GM12878 (cell line): ENCODE data around the gene CPO. TPM values are rescaled to one million over a fixed set of nuclear protein-coding genes. Genes with fewer than 3 reads are reported as not detected.

Experiments
- ATAC-seq: fragments of 200-7000 bp; cut with Tn5 transposase; 3 replicates; pipeline ENCODE4 v1.9.1; 2020; ENCODE audit warnings: mild to moderate bottlenecking, moderate library complexity
- BruUV-seq: library from RNA; stranded (reverse); fragments of 400-500 nt; replicated peaks from 2 replicates; lab custom pipeline; 2021; lab: Mats Ljungman, UMichigan
- CTCF ChIA-PET: fragments of 300-600 bp; sonication (Branson Sonifier 250); formaldehyde crosslinking; extraction: SDS; loops from one replicate; lab custom pipeline; 2021; ENCODE audit warnings: inconsistent platforms; lab: Yijun Ruan, JAX
- POLR2A ChIA-PET: fragments of 350-600 bp; formaldehyde crosslinking; extraction: SDS; loops from one replicate; lab custom pipeline; 2021; ENCODE audit warnings: inconsistent platforms; lab: Charles Lee
- RAD21 ChIA-PET: fragments of 300-600 bp; sonication (Branson Sonifier 250); formaldehyde crosslinking; loops from one replicate; lab custom pipeline; 2023; ENCODE audit warnings: antibody characterized with exemption; ENCODE audit not compliant: unreplicated experiment; lab: Charles Lee
- SMC1A ChIA-PET: fragments of 300-600 bp; sonication (Branson Sonifier 250); formaldehyde crosslinking; loops from one replicate; lab custom pipeline; 2023; ENCODE audit not compliant: unreplicated experiment, uncharacterized antibody; lab: Charles Lee
- DNase-seq: peaks from one replicate; pipeline ENCODE4 v3.0.0-alpha.2; 2011; ENCODE audit warnings: low read depth, low spot score
- FAIRE-seq: peaks from 3 replicates; lab custom pipeline; 2011; peaks lifted over from hg19 to GRCh38; lab: Jason Lieb, UNC
- H2AFZ ChIP-seq: 2 replicates; pipeline ENCODE4 v1.6.0; 2011; ENCODE audit warnings: low read depth, low read length, control low read depth; ENCODE audit not compliant: control insufficient read depth
- H3K27ac ChIP-seq: 2 replicates; pipeline ENCODE4 v1.5.1; 2011; ENCODE audit warnings: control low read depth; ENCODE audit not compliant: control insufficient read depth, insufficient read depth
- H3K27me3 ChIP-seq, 2 experiments: replicated peaks in 1 of 2; 2 replicates each; pipeline versions ENCODE4 v1.6.0 to v1.6.1; 2011; ENCODE audit warnings: low read length in 1 of 2; ENCODE audit not compliant: control insufficient read depth in 2 of 2, insufficient read depth in 2 of 2
- H3K36me3 ChIP-seq, 2 experiments: 2 replicates each; pipeline ENCODE4 v1.5.1; 2011; ENCODE audit warnings: low read length in 1 of 2; ENCODE audit not compliant: control insufficient read depth in 2 of 2, insufficient read depth in 2 of 2
- H3K4me1 ChIP-seq: 2 replicates; pipeline ENCODE4 v1.6.1; 2011; ENCODE audit warnings: mild to moderate bottlenecking, low read length, moderate library complexity, mixed read lengths; ENCODE audit not compliant: control insufficient read depth, insufficient read depth
- H3K4me2 ChIP-seq: 2 replicates; pipeline ENCODE4 v1.6.0; 2011; ENCODE audit warnings: control low read depth; ENCODE audit not compliant: control insufficient read depth, insufficient read depth
- H3K4me3 ChIP-seq: fragments of 200-600 bp; sonication (generic); 2 replicates; pipeline ENCODE4 v1.5.1; 2016
- H3K79me2 ChIP-seq: 2 replicates; pipeline ENCODE4 v1.6.0; 2011; ENCODE audit warnings: low read length; ENCODE audit not compliant: control insufficient read depth, insufficient read depth
- H3K9ac ChIP-seq: 2 replicates; pipeline ENCODE4 v1.8.0; 2011; ENCODE audit warnings: low read length, control low read depth, mixed read lengths; ENCODE audit not compliant: control insufficient read depth, insufficient read depth
- H3K9me3 ChIP-seq: replicated peaks from 3 replicates; pipeline ENCODE4 v1.5.1; 2011; ENCODE audit warnings: mild to moderate bottlenecking, low read length; ENCODE audit not compliant: control insufficient read depth, insufficient read depth
- H4K20me1 ChIP-seq: 2 replicates; pipeline ENCODE4 v1.6.0; 2011; ENCODE audit not compliant: control insufficient read depth, insufficient read depth
- NFXL1 ChIP-seq: fragments of 450-650 bp; IDR thresholded peaks from 2 replicates; pipeline ENCODE4 v1.6.1; 2017; ENCODE audit warnings: antibody characterized with exemption, mild to moderate bottlenecking, borderline replicate concordance
- RUNX3 ChIP-seq: IDR thresholded peaks from 2 replicates; pipeline ENCODE4 v1.6.1; 2012; ENCODE audit warnings: low read length, inconsistent platforms
- SMC3 ChIP-seq: IDR thresholded peaks from 2 replicates; pipeline ENCODE4 v1.6.1; 2011; ENCODE audit warnings: low read length, improper control_type of control experiment, borderline replicate concordance
- SREBF1 ChIP-seq: IDR thresholded peaks from 2 replicates; pipeline ENCODE4 v1.6.1; 2012; ENCODE audit warnings: mild to moderate bottlenecking, low read length
- SUZ12 ChIP-seq: fragments of 200-600 bp; sonication (generic); IDR thresholded peaks from one replicate; pipeline ENCODE4 v1.6.1; 2018; ENCODE audit warnings: antibody characterized with exemption, mild to moderate bottlenecking; ENCODE audit not compliant: unreplicated experiment
- WGBS: methylation state at CpG from one replicate; pipeline ENCODE4 v1.1.6; 2016; ENCODE audit warnings: low lambda C conversion rate; ENCODE audit not compliant: insufficient replicate concordance, insufficient coverage; ENCODE audit errors: missing lambda C conversion rate; 5-methylcytosine and 5-hydroxymethylcytosine counted together
- in situ Hi-C: fragments of 300-500 bp; cut with MboI; formaldehyde crosslinking; loops from 9 replicates; pipeline ENCODE4 v1.14.3; 2018; ENCODE audit warnings: mixed read lengths
- intact Hi-C: fragments of 100-400 bp; cut with micrococcal nuclease; formaldehyde crosslinking; loops from one replicate; pipeline ENCODE4 v1.14.2; 2022; ENCODE audit not compliant: unreplicated experiment
- polyA plus RNA-seq, 11 experiments: library from polyadenylated mRNA; depleted of rRNA in 4 of 11; unstranded in 6 of 11; stranded (reverse) in 5 of 11; fragments of >200 nt; fragmentation: Nextera tagmentation in 4 of 11; fragmentation: Illumina TruSeq in 1 of 11; extraction: Ambion mirVana in 4 of 11; extraction: Trizol in 1 of 11; gene quantifications; 1 replicate in 1 of 11; 2 replicates in 10 of 11; pipeline versions ENCODE4 v1.2.1 to v1.2.3, GENCODE V29; 2011 to 2016; ENCODE audit warnings: inconsistent platforms in 2 of 11, missing spikeins in 2 of 11, low read depth in 1 of 11
- total RNA-seq, 4 experiments: library from RNA; depleted of rRNA in 3 of 4; stranded (reverse); fragments of >200 nt in 3 of 4; fragmentation: Illumina TruSeq in 1 of 4; extraction: Trizol in 1 of 4; gene quantifications; 2 replicates each; pipeline versions ENCODE4 v1.2.1 to v1.2.3, GENCODE V29; 2013 to 2021

The CPO gene
- total and polyA plus RNA-seq, 10 of the 15 experiments (the other 5 are each of a cell fraction or from before 2014, with no cell fraction given), result 0.13 to 0.14 TPM; not detected in 8

DNA sequence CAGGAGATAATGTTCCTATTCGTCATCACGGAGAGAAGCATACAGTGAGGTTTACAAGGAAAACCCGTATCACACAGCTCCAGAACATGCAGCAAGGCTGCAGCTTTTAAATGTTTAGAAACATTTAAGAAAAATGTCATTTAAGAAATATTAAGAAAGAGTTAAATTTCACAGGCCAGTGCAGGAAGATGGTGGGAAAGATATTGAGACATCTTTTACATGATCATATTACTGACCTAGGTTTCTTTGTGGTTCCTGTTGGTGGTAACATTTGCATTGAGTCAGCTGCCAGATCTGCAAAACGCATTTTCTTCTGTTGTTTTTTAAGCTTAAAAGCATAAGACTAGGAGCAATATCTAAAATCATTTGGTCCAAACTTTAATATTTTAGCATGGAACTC, 44.9 kb downstream of the CPO start:
- TF ChIP-seq SREBF1 (no peak), SUZ12 (no peak)
- ChIA-PET POLR2A (no interaction called here), RAD21 (interaction anchor here (1.8 kb wide), 1 partner anchor 185 kb away, joined by 5 read pairs; no protein-coding TSS in a partner anchor), CTCF (interaction anchor here (0.8 to 5.0 kb wide), 3 partner anchors 26 to 489 kb away, joined by 3 to 21 read pairs (median 3); no protein-coding TSS in a partner anchor), SMC1A (interaction anchor here (0.7 to 1.7 kb wide), 4 partner anchors 11 to 489 kb away, joined by 4 to 7 read pairs (median 4); no protein-coding TSS in a partner anchor)
- no peaks in the 10 kb centered on the region for H4K20me1 ChIP-seq
- H3K36me3 ChIP-seq, result no peaks in the 10 kb centered on the region
- no peak overlapping the region for H2AFZ ChIP-seq
- H3K27ac ChIP-seq, result no peak overlapping the region
- no peak overlapping the region for H3K4me3 ChIP-seq
- in situ Hi-C loops (no loop called here), intact Hi-C loops (no loop called here)
- no peak overlapping the region for H3K9ac ChIP-seq
- no peaks in the 10 kb centered on the region for H3K27me3 ChIP-seq
- H3K9me3 ChIP-seq, result no peaks in the 10 kb centered on the region; the same call in 2 of the 3 replicates
- no TSS peak for BruUV-seq
- H3K4me2 ChIP-seq, result no peak overlapping the region
- ATAC-seq (no peak), DNase-seq (no peak), FAIRE-seq (no peak)
- 65% methylated on average over 4 of the region's 4 CpGs for WGBS
- no peaks in the 10 kb centered on the region for H3K4me1 ChIP-seq
- no peaks in the 10 kb centered on the region for H3K79me2 ChIP-seq

DNA sequence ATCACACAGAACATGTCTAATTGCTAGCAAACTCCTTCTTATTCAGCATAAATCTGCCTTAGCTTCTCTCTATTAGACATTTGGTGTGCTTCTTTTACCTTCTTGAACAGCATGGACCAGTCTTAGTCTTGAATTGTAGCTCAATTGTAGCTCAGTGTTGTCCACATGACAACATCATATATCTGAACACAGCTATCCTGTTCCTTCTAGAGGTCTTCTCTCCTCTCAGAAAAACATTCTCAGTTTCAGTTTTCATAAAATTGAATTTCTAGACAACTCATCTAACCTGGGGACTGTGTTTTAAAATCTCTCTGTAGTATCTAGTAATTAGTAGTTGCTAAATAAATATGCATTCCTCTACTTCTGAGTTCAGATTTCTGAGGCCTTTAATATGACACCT, 47.6 kb downstream of the CPO start:
- DNase-seq (no peak), ATAC-seq (no peak), FAIRE-seq (no peak)
- Histone ChIP-seq H3K4me1 (no peaks in the 10 kb centered on the region), H3K27me3 (no peaks in the 10 kb centered on the region), H3K9ac (no peak overlapping the region), H3K36me3 (no peaks in the 10 kb centered on the region), H3K4me3 (no peak overlapping the region), H3K79me2 (no peaks in the 10 kb centered on the region), H4K20me1 (no peaks in the 10 kb centered on the region), H3K4me2 (no peak overlapping the region), H3K9me3 (no peaks in the 10 kb centered on the region; the same call in 2 of the 3 replicates), H3K27ac (no peak overlapping the region), H2AFZ (no peak overlapping the region)
- intact Hi-C loops (loop anchor here (5.0 kb wide), 1 partner anchor 295 kb away; no protein-coding TSS in a partner anchor), in situ Hi-C loops (loop anchor here (5.0 kb wide), 1 partner anchor 485 kb away; no protein-coding TSS in a partner anchor)
- ChIA-PET CTCF (interaction anchor here (1.0 to 5.1 kb wide), 4 partner anchors 145 to 292 kb away, joined by 3 to 28 read pairs (median 4); no protein-coding TSS in a partner anchor), SMC1A (interaction anchor here (1.0 to 1.4 kb wide), 2 partner anchors 28 to 186 kb away, joined by 3 read pairs; no protein-coding TSS in a partner anchor), POLR2A (no interaction called here), RAD21 (interaction anchor here (0.7 to 1.1 kb wide), 2 partner anchors 46 to 186 kb away, joined by 3 to 5 read pairs; no protein-coding TSS in a partner anchor)
- BruUV-seq, result no TSS peak
- TF ChIP-seq SMC3 (no peak), RUNX3 (no peak), NFXL1 (no peak)
